OCI-M1 (cell line): ENCODE measurements around the gene CRYZL1.
"Not testable (repeated sequence)": the region's sequence is repeated elsewhere in the genome, so short reads cannot be mapped to it uniquely, and the experiment has no call there.

Experiments used
- DNase-seq: peaks from one replicate; lab custom pipeline; 2025; lab: John Stamatoyannopoulos, UW

CRYZL1 gene

GRCh38 chr21:33626151-33626550 is 15.4 kb downstream of the CRYZL1 start:
- DNase-seq: not testable (repeated sequence)

GRCh38 chr21:33622253-33622652 is 19.3 kb downstream of the CRYZL1 start:
- no peak for DNase-seq

- peak; percentile 18 for DNase-seq
These were observed 21.8 kb downstream of the CRYZL1 start for GRCh38 chr21:33619726-33620125.

GRCh38 chr21:33618407-33618806 is 23.1 kb downstream of the CRYZL1 start:
- DNase-seq: peak; percentile 44

GRCh38 chr21:33617565-33617964 is 24.0 kb downstream of the CRYZL1 start:
- peak; percentile 90 for DNase-seq

GRCh38 chr21:33611006-33611744 is 30.4 kb downstream of the CRYZL1 start:
- DNase-seq: no peak

- DNase-seq: no peak
These were observed 33.0 kb downstream of the CRYZL1 start for GRCh38 chr21:33608559-33608958.

GRCh38 chr21:33598051-33598450 is 43.5 kb downstream of the CRYZL1 start:
- DNase-seq: no peak

GRCh38 chr21:33588485-33589335 is 52.8 kb downstream of the CRYZL1 start, which contains the start of gene DONSON:
Gene DONSON, minus strand, starts transcription at chr21:33588684. Its CDS starts 43 bp downstream, at chr21:33588641.
- DNase-seq: peak; percentile 96

GRCh38 chr21:33587792-33588484 is 53.6 kb downstream of the CRYZL1 start:
- peak; percentile 73 for DNase-seq

- DNase-seq: no peak
These were observed 54.6 kb downstream of the CRYZL1 start for GRCh38 chr21:33586927-33587326.

GRCh38 chr21:33584455-33584854 is 57.1 kb downstream of the CRYZL1 start:
- peak; percentile 27 for DNase-seq

- DNase-seq: peak; percentile 36
These were observed 62.5 kb downstream of the CRYZL1 start for GRCh38 chr21:33578959-33579542.

- DNase-seq: no peak
These were observed 63.3 kb downstream of the CRYZL1 start for GRCh38 chr21:33578214-33578613.

- not testable (repeated sequence) for DNase-seq
These were observed 64.8 kb downstream of the CRYZL1 start for GRCh38 chr21:33576741-33577141.

GRCh38 chr21:33572350-33572749 is 69.2 kb downstream of the CRYZL1 start:
- no peak for DNase-seq

- DNase-seq: no peak
These were observed 71.5 kb downstream of the CRYZL1 start for GRCh38 chr21:33569991-33570390.

GRCh38 chr21:33568448-33568847 is 73.1 kb downstream of the CRYZL1 start:
- no peak for DNase-seq

GRCh38 chr21:33567914-33568313 is 73.6 kb downstream of the CRYZL1 start:
- DNase-seq: no peak

GRCh38 chr21:33566514-33566913 is 75.0 kb downstream of the CRYZL1 start:
- no peak for DNase-seq

GRCh38 chr21:33562389-33562788 is 79.2 kb downstream of the CRYZL1 start:
- no peak for DNase-seq

GRCh38 chr21:33561373-33561772 is 80.2 kb downstream of the CRYZL1 start:
- DNase-seq: no peak
